SK-N-SH (cell line): ENCODE results near the gene LRP1-AS. TPM values are rescaled to one million over a fixed set of nuclear protein-coding genes. Genes with fewer than 3 reads are reported as not detected.

ENCODE experiments used
- CTCF ChIA-PET: fragments of 300-600, 350-600 bp; formaldehyde crosslinking; extraction: SDS; loops from one replicate; lab custom pipeline; 2021; lab: Yijun Ruan, JAX
- POLR2A ChIA-PET: fragments of 350-600 bp; sonication (Branson Sonifier 250); formaldehyde crosslinking; extraction: SDS; loops from one replicate; lab custom pipeline; 2020; ENCODE audit warnings: antibody characterized with exemption, inconsistent platforms; lab: Yijun Ruan, JAX
- DNase-seq: peaks from one replicate; pipeline ENCODE4 v3.0.0; 2012
- H2AFZ ChIP-seq: fragments of 200-600 bp; sonication (generic); 2 replicates; pipeline ENCODE4 v1.8.1; 2016; ENCODE audit warnings: antibody characterized with exemption, mild to moderate bottlenecking, low read depth
- H3F3A ChIP-seq: fragments of 200-600 bp; sonication (generic); replicated peaks from 2 replicates; pipeline ENCODE3; 2016; ENCODE audit warnings: antibody characterized with exemption, mild to moderate bottlenecking; ENCODE audit not compliant: insufficient read depth
- H3K27ac ChIP-seq, 2 experiments: fragments of 200-500 bp in 1 of 2; fragments of 200-600 bp in 1 of 2; sonication (Bioruptor generic) in 1 of 2; sonication (generic), shearing (Covaris generic) in 1 of 2; 2 replicates each; pipeline versions ENCODE4 v1.5.1 to v1.6.1; 2014 to 2016; ENCODE audit warnings: low read depth in 2 of 2, inconsistent platforms in 1 of 2, low read length in 1 of 2, mild to moderate bottlenecking in 1 of 2, mixed read lengths in 1 of 2
- H3K27me3 ChIP-seq: fragments of 200-600 bp; sonication (generic), shearing (Covaris generic); 2 replicates; pipeline ENCODE4 v1.6.1; 2016; ENCODE audit warnings: mixed run types; ENCODE audit not compliant: insufficient read depth
- H3K36me3 ChIP-seq, 2 experiments: fragments of 200-500 bp in 1 of 2; fragments of 200-600 bp in 1 of 2; sonication (Bioruptor generic) in 1 of 2; sonication (generic) in 1 of 2; replicated peaks in 1 of 2; 2 replicates each; pipeline versions ENCODE3 to v1.5.1; 2014 to 2016; ENCODE audit warnings: low read length in 1 of 2, mild to moderate bottlenecking in 1 of 2; ENCODE audit not compliant: insufficient read depth in 2 of 2, control insufficient read depth in 1 of 2
- H3K4me1 ChIP-seq, 2 experiments: fragments of 200-500 bp in 1 of 2; fragments of 200-600 bp in 1 of 2; sonication (Bioruptor generic) in 1 of 2; sonication (generic), shearing (Covaris generic) in 1 of 2; 2 replicates each; pipeline versions ENCODE4 v1.5.1 to v1.6.1; 2014 to 2016; ENCODE audit warnings: low read depth in 1 of 2, low read length in 1 of 2, mixed run types in 1 of 2; ENCODE audit not compliant: insufficient read depth in 2 of 2, control insufficient read depth in 1 of 2
- H3K4me2 ChIP-seq: fragments of 200-600 bp; sonication (generic), shearing (Covaris generic); 2 replicates; pipeline ENCODE4 v1.6.1; 2017; ENCODE audit warnings: mixed run types
- H3K4me3 ChIP-seq, 2 experiments: fragments of 200-500 bp in 1 of 2; fragments of 200-600 bp in 1 of 2; sonication (Bioruptor generic) in 1 of 2; sonication (generic), shearing (Covaris generic) in 1 of 2; 2 replicates each; pipeline versions ENCODE4 v1.5.1 to v1.8.1; 2014 to 2016; ENCODE audit warnings: low read depth in 2 of 2, inconsistent platforms in 1 of 2, low read length in 1 of 2, mild to moderate bottlenecking in 1 of 2, mixed read lengths in 1 of 2, moderate library complexity in 1 of 2
- H3K79me2 ChIP-seq: fragments of 200-600 bp; sonication (generic); 2 replicates; pipeline ENCODE4 v1.8.1; 2017; ENCODE audit warnings: mild to moderate bottlenecking; ENCODE audit not compliant: insufficient read depth
- H3K9ac ChIP-seq: fragments of 200-600 bp; sonication (generic); 2 replicates; pipeline ENCODE4 v1.6.1; 2017; ENCODE audit warnings: mixed run types
- H3K9me2 ChIP-seq: fragments of 200-600 bp; sonication (generic); 2 replicates; pipeline ENCODE4 v1.6.1; 2017; ENCODE audit warnings: mixed run types
- H3K9me3 ChIP-seq: fragments of 200-600 bp; sonication (generic); 2 replicates; pipeline ENCODE4 v1.6.1; 2017; ENCODE audit warnings: mixed run types, mild to moderate bottlenecking, moderate library complexity
- H4K20me1 ChIP-seq: fragments of 200-600 bp; sonication (generic); 2 replicates; pipeline ENCODE4 v1.6.1; 2017; ENCODE audit warnings: mild to moderate bottlenecking, mixed run types; ENCODE audit not compliant: insufficient read depth
- CHD2 ChIP-seq: fragments of 150-350 bp; IDR thresholded peaks from 2 replicates; pipeline ENCODE4 v1.6.1; 2018; ENCODE audit warnings: low read length; ENCODE audit not compliant: partially characterized antibody
- EZH2phosphoT487 ChIP-seq: fragments of 200-600 bp; sonication (generic); IDR thresholded peaks from 2 replicates; pipeline ENCODE4 v1.6.1; 2017; ENCODE audit warnings: low read depth, mixed run types, mild to moderate bottlenecking, antibody characterized with exemption, moderate library complexity, borderline replicate concordance
- GABPA ChIP-seq: IDR thresholded peaks from 2 replicates; pipeline ENCODE4 v1.4.0; 2012; ENCODE audit warnings: low read depth, mild to moderate bottlenecking
- MEF2A ChIP-seq: IDR thresholded peaks from 2 replicates; pipeline ENCODE4 v1.4.0; 2012; ENCODE audit warnings: low read depth, borderline replicate concordance
- NRF1 ChIP-seq: IDR thresholded peaks from 2 replicates; pipeline ENCODE4 v1.6.1; 2012; ENCODE audit warnings: low read depth, mild to moderate bottlenecking, low read length
- RAD21 ChIP-seq: IDR thresholded peaks from 2 replicates; pipeline ENCODE4 v1.6.1; 2012; ENCODE audit warnings: mild to moderate bottlenecking, low read length
- RCOR1 ChIP-seq: fragments of 150-350 bp; IDR thresholded peaks from 2 replicates; pipeline ENCODE4 v1.6.1; 2017; ENCODE audit warnings: antibody characterized with exemption, low read length
- REST ChIP-seq: IDR thresholded peaks from 2 replicates; pipeline ENCODE4 v1.6.1; 2012; ENCODE audit warnings: mild to moderate bottlenecking, low read depth, low read length, moderate library complexity
- SIN3A ChIP-seq: IDR thresholded peaks from 2 replicates; pipeline ENCODE4 v1.6.1; 2012; ENCODE audit warnings: low read depth, mild to moderate bottlenecking, low read length, moderate library complexity, borderline replicate concordance
- SMC3 ChIP-seq: IDR thresholded peaks from 2 replicates; pipeline ENCODE4 v1.6.1; 2012; ENCODE audit warnings: low read depth, low read length, improper control_type of control experiment
- WGBS: methylation state at CpG from one replicate; pipeline ENCODE4 v1.1.6; 2017; ENCODE audit warnings: low lambda C conversion rate; 5-methylcytosine and 5-hydroxymethylcytosine counted together
- polyA plus RNA-seq, 3 experiments: library from polyadenylated mRNA; depleted of rRNA; stranded (reverse); fragments of >200 nt; gene quantifications; 2 replicates each; pipeline ENCODE4 v1.2.3, GENCODE V29; 2012
- TF ChIP-seq, protein P1 (sequence below): fragments of 150-350 bp; IDR thresholded peaks from 2 replicates; pipeline ENCODE4 v1.6.1; 2016; ENCODE audit warnings: mild to moderate bottlenecking, low read depth, low read length
- TF ChIP-seq, protein P2 (sequence below): IDR thresholded peaks from 2 replicates; pipeline ENCODE4; 2012
- TF ChIP-seq, protein P3 (sequence below): IDR thresholded peaks from 2 replicates; pipeline ENCODE4 v1.4.0; 2012; ENCODE audit warnings: low read depth, borderline replicate concordance

The LRP1-AS gene
- polyA plus RNA-seq, 1 of the 3 experiments (the other 2 are of a cell fraction): not detected

DNA sequence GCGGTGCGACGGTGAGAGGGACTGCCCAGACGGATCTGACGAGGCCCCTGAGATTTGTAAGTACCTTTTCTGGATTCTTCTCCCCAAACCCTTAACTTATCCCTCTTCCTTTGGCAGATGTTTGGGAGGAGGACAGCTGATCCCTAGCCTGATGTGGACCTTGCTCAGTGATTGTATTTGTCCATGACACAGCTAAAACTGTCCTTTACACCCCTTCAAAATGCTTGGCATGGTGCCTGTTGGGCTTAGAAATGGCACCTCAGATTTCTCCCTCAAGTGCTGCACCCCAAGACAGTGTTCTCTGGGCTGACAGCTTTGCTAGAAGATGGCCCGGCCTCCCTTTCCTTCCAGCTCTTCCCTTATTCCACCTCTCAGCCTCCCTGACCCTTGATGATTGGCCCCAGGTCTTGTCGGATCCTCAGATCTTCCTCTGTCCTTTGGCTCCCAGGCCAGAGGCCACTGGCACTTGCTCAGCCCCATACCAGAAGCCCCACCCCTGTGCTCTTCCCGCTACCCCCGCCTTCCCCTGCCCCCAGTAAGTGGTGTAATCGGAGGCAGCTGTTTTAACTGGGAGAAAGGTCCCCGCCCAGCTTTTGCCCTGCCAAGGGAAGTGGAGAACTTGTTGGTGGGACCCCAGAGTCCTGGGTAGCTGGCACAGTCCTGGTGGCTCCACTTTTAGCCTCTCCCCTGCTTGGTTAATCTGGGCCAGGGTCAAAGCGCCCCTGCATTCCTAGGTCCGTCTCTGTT, 8.7 kb downstream of the LRP1-AS start (continued):
- no peak for TF ChIP-seq SIN3A
- no peak for TF ChIP-seq CHD2
- TF ChIP-seq MEF2A: no peak

GRCh38 chr12:57135527-57136326, 11.7 kb downstream of the LRP1-AS start:
- no peak overlapping the region for H3K9ac ChIP-seq
- WGBS: 49% methylated on average over 9 of the region's 18 CpGs

More at GRCh38 chr12:57135527-57136326, 11.7 kb downstream of the LRP1-AS start:
- CTCF ChIA-PET: interaction anchor here (0.6 to 23.5 kb wide), 9 partner anchors 9 to 497 kb away, joined by 3 to 643 read pairs (median 3); partner anchors contain the start of gene LRP1-AS
- Histone ChIP-seq H3K79me2 (peaks cover 56% of the 10 kb centered on the region), H3K36me3 (peaks cover 0 to 22% of the 10 kb centered on the region in 2 experiments), H2AFZ (no peak overlapping the region), H3F3A (peaks cover 5% of the 10 kb centered on the region), H3K9me3 (no peaks in the 10 kb centered on the region), H3K27ac (peak overlapping the region in 1 of 2 experiments; percentile 73; a peak in 2 of 4 replicates), H3K4me3 (no peak overlapping the region), H4K20me1 (peaks cover 49% of the 10 kb centered on the region), H3K27me3 (no peaks in the 10 kb centered on the region), H3K4me2 (peak overlapping the region; percentile 40; the same call in 1 of the 2 replicates), H3K4me1 (peaks cover 36 to 51% of the 10 kb centered on the region in 2 experiments)
- DNase-seq: peak; percentile 78
- TF ChIP-seq SMC3 (no peak), REST (no peak), GABPA (no peak), RCOR1 (peak; percentile 16; the same call in 1 of the 2 replicates), EZH2phosphoT487 (no peak), CHD2 (peak; percentile 26), RAD21 (no peak), NRF1 (no peak)
- TF ChIP-seq, protein P1, sequence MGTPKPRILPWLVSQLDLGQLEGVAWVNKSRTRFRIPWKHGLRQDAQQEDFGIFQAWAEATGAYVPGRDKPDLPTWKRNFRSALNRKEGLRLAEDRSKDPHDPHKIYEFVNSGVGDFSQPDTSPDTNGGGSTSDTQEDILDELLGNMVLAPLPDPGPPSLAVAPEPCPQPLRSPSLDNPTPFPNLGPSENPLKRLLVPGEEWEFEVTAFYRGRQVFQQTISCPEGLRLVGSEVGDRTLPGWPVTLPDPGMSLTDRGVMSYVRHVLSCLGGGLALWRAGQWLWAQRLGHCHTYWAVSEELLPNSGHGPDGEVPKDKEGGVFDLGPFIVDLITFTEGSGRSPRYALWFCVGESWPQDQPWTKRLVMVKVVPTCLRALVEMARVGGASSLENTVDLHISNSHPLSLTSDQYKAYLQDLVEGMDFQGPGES: no peak
- TF ChIP-seq, protein P2, sequence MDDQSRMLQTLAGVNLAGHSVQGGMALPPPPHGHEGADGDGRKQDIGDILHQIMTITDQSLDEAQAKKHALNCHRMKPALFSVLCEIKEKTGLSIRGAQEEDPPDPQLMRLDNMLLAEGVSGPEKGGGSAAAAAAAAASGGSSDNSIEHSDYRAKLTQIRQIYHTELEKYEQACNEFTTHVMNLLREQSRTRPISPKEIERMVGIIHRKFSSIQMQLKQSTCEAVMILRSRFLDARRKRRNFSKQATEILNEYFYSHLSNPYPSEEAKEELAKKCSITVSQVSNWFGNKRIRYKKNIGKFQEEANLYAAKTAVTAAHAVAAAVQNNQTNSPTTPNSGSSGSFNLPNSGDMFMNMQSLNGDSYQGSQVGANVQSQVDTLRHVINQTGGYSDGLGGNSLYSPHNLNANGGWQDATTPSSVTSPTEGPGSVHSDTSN: no peak
- TF ChIP-seq, protein P3, sequence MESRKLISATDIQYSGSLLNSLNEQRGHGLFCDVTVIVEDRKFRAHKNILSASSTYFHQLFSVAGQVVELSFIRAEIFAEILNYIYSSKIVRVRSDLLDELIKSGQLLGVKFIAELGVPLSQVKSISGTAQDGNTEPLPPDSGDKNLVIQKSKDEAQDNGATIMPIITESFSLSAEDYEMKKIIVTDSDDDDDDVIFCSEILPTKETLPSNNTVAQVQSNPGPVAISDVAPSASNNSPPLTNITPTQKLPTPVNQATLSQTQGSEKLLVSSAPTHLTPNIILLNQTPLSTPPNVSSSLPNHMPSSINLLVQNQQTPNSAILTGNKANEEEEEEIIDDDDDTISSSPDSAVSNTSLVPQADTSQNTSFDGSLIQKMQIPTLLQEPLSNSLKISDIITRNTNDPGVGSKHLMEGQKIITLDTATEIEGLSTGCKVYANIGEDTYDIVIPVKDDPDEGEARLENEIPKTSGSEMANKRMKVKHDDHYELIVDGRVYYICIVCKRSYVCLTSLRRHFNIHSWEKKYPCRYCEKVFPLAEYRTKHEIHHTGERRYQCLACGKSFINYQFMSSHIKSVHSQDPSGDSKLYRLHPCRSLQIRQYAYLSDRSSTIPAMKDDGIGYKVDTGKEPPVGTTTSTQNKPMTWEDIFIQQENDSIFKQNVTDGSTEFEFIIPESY: no peak
- TF ChIP-seq, all 33 proteins: peak for 2
- POLR2A ChIA-PET: no interaction called here
- H3K9me2 ChIP-seq: no peaks in the 10 kb centered on the region
